HCT116 (cell line): ENCODE measurements around the gene UFD1. TPM values are rescaled to one million over a fixed set of nuclear protein-coding genes. Genes with fewer than 3 reads are reported as not detected.

Source experiments
- ATAC-seq: fragments of 200-7000 bp; cut with Tn5 transposase; 2 replicates; pipeline ENCODE4 v1.9.1; 2020; ENCODE audit warnings: mild to moderate bottlenecking, moderate library complexity
- BruUV-seq: library from RNA; stranded (reverse); fragments of 400-500 nt; replicated peaks from 2 replicates; lab custom pipeline; 2021; lab: Mats Ljungman, UMichigan
- CTCF ChIA-PET: fragments of 300-600 bp; sonication (Branson Sonifier 250); formaldehyde crosslinking; loops from one replicate; lab custom pipeline; 2021; ENCODE audit warnings: antibody characterized with exemption; lab: Charles Lee
- POLR2A ChIA-PET: fragments of 300-600, 350-600 bp; sonication (Branson Sonifier 250); formaldehyde crosslinking; loops from one replicate; lab custom pipeline; 2021; ENCODE audit warnings: antibody characterized with exemption; lab: Charles Lee
- RAD21 ChIA-PET, 2 experiments: fragments of 300-600 bp; sonication (Branson Sonifier 250); formaldehyde crosslinking; loops; one replicate each; lab custom pipeline; 2023; ENCODE audit warnings: low total read pairs in 2 of 2; ENCODE audit not compliant: uncharacterized antibody in 2 of 2, unreplicated experiment in 2 of 2, low non-redundant PET in 1 of 2; lab: Charles Lee
- DNase-seq: peaks from one replicate; pipeline ENCODE4 v3.0.0-alpha.2; 2010; ENCODE audit warnings: low read depth, low spot score
- H2AFZ ChIP-seq: fragments of 200-600 bp; shearing (Covaris generic), sonication (generic); 2 replicates; pipeline ENCODE4 v1.6.1; 2017; ENCODE audit warnings: low read depth, mixed run types, mixed read lengths, antibody characterized with exemption, low read length; ENCODE audit not compliant: poor library complexity, severe bottlenecking
- H3K27ac ChIP-seq: 2 replicates; pipeline ENCODE4 v1.5.1; 2012; ENCODE audit warnings: low read depth, low read length
- H3K27me3 ChIP-seq: fragments of 200-600 bp; sonication (generic); 2 replicates; pipeline ENCODE4 v1.6.1; 2016; ENCODE audit warnings: mixed run types, low read length, mixed read lengths; ENCODE audit not compliant: insufficient read depth
- H3K36me3 ChIP-seq, 2 experiments: fragments of 200-500 bp in 1 of 2; fragments of 200-600 bp in 1 of 2; sonication (Bioruptor generic) in 1 of 2; sonication (generic) in 1 of 2; 2 replicates each; pipeline versions ENCODE4 v1.5.1 to v1.6.1; 2014 to 2016; ENCODE audit warnings: low read length in 2 of 2, inconsistent platforms in 1 of 2, mixed read lengths in 1 of 2, mixed run types in 1 of 2; ENCODE audit not compliant: insufficient read depth in 2 of 2, control insufficient read depth in 1 of 2
- H3K4me1 ChIP-seq, 2 experiments: fragments of 200-600 bp in 1 of 2; sonication (generic) in 1 of 2; 2 replicates each; pipeline versions ENCODE4 v1.5.1 to v1.6.1; 2012 to 2017; ENCODE audit warnings: low read length in 2 of 2, inconsistent platforms in 1 of 2, mild to moderate bottlenecking in 1 of 2, mixed read lengths in 1 of 2, mixed run types in 1 of 2, moderate library complexity in 1 of 2; ENCODE audit not compliant: insufficient read depth in 2 of 2, control insufficient read depth in 1 of 2
- H3K4me2 ChIP-seq: fragments of 200-600 bp; sonication (generic); 2 replicates; pipeline ENCODE4 v1.6.1; 2017; ENCODE audit warnings: mixed run types, low read length, mixed read lengths
- H3K4me3 ChIP-seq, 2 experiments: fragments of 200-600 bp in 1 of 2; sonication (generic) in 1 of 2; replicated peaks in 1 of 2; 2 replicates each; pipeline ENCODE4 v1.5.1; 2011 to 2016; ENCODE audit warnings: low read length in 2 of 2, control low read depth in 1 of 2, low read depth in 1 of 2, mild to moderate bottlenecking in 1 of 2, mixed read lengths in 1 of 2, mixed run types in 1 of 2
- H3K79me2 ChIP-seq: fragments of 200-600 bp; sonication (generic); 2 replicates; pipeline ENCODE4 v1.6.1; 2017; ENCODE audit warnings: mild to moderate bottlenecking, mixed run types, low read length, moderate library complexity, mixed read lengths; ENCODE audit not compliant: insufficient read depth
- H3K9ac ChIP-seq: fragments of 200-600 bp; sonication (generic); 2 replicates; pipeline ENCODE4 v1.6.1; 2016; ENCODE audit warnings: low read length, mixed read lengths
- H3K9me2 ChIP-seq: fragments of 200-600 bp; sonication (generic), shearing (Covaris generic); 2 replicates; pipeline ENCODE4 v1.6.1; 2017; ENCODE audit warnings: mixed run types, mild to moderate bottlenecking, moderate library complexity; ENCODE audit not compliant: insufficient read depth
- H3K9me3 ChIP-seq, 2 experiments: fragments of 200-500 bp in 1 of 2; fragments of 200-600 bp in 1 of 2; sonication (Bioruptor generic) in 1 of 2; sonication (generic) in 1 of 2; 2 replicates each; pipeline ENCODE4 v1.6.1; 2014 to 2017; ENCODE audit warnings: low read length in 2 of 2, mixed read lengths in 2 of 2, inconsistent platforms in 1 of 2, low read depth in 1 of 2, mild to moderate bottlenecking in 1 of 2, mixed run types in 1 of 2, moderate library complexity in 1 of 2; ENCODE audit not compliant: control insufficient read depth in 1 of 2, insufficient read depth in 1 of 2
- H4K20me1 ChIP-seq: fragments of 200-600 bp; sonication (generic), shearing (Covaris generic); 2 replicates; pipeline ENCODE4 v1.6.1; 2017; ENCODE audit warnings: mixed run types, mild to moderate bottlenecking, moderate library complexity; ENCODE audit not compliant: insufficient read depth
- EGR1 ChIP-seq: IDR thresholded peaks from 2 replicates; pipeline ENCODE4 v1.6.1; 2012; ENCODE audit warnings: low read depth
- ELF1 ChIP-seq: IDR thresholded peaks from 2 replicates; pipeline ENCODE4 v1.6.1; 2012; ENCODE audit warnings: low read depth, borderline replicate concordance
- EZH2phosphoT487 ChIP-seq: fragments of 200-600 bp; IDR thresholded peaks from 2 replicates; pipeline ENCODE4 v1.6.1; 2018; ENCODE audit warnings: antibody characterized with exemption, borderline replicate concordance
- FOSL1 ChIP-seq: IDR thresholded peaks from 2 replicates; pipeline ENCODE4 v1.6.1; 2012; ENCODE audit warnings: low read depth
- JUND ChIP-seq: IDR thresholded peaks from 2 replicates; pipeline ENCODE4 v1.6.1; 2012
- POLR2A ChIP-seq: IDR thresholded peaks from 2 replicates; pipeline ENCODE4 v1.7.0; 2011; ENCODE audit warnings: borderline replicate concordance; ENCODE audit not compliant: insufficient read depth, insufficient read length; ENCODE audit errors: extremely low read depth
- POLR2AphosphoS5 ChIP-seq: IDR thresholded peaks from 2 replicates; pipeline ENCODE4 v1.6.1; 2011; ENCODE audit warnings: mild to moderate bottlenecking, low read depth, low read length, moderate library complexity
- SP1 ChIP-seq: IDR thresholded peaks from 2 replicates; pipeline ENCODE4 v1.6.1; 2012; ENCODE audit warnings: low read depth
- SRF ChIP-seq: IDR thresholded peaks from 2 replicates; pipeline ENCODE4 v1.6.1; 2012; ENCODE audit warnings: low read depth
- ZFX ChIP-seq: fragments of 450-650 bp; IDR thresholded peaks from 2 replicates; pipeline ENCODE4 v1.6.1; 2017
- ZNF274 ChIP-seq: fragments of 200-500 bp; sonication (Bioruptor generic); IDR thresholded peaks from 2 replicates; pipeline ENCODE4 v1.6.1; 2014; ENCODE audit warnings: mild to moderate bottlenecking, low read depth, low read length, inconsistent platforms
- intact Hi-C: fragments of 100-400 bp; cut with micrococcal nuclease; formaldehyde crosslinking; loops from 2 replicates; pipeline ENCODE4 v1.10.0; 2022
- total RNA-seq: library from RNA; stranded (reverse); gene quantifications from one replicate; pipeline ENCODE4 v1.2.1, GENCODE V29; 2021; ENCODE audit not compliant: unreplicated experiment
- TF ChIP-seq, protein P1 (sequence below): IDR thresholded peaks from 2 replicates; pipeline ENCODE4 v1.6.1; 2011; ENCODE audit warnings: mild to moderate bottlenecking, low read length, moderate library complexity; ENCODE audit not compliant: insufficient replicate concordance; ENCODE audit errors: extremely low read depth
- TF ChIP-seq, protein P2 (sequence below), 3 experiments: fragments of 200-600 bp in 1 of 3; sonication (generic) in 1 of 3; IDR thresholded peaks in 2 of 3; conservative IDR thresholded peaks in 1 of 3; 2 replicates each; pipeline ENCODE4 v1.5.1; 2012 to 2017; ENCODE audit warnings: low read depth in 2 of 3, low read length in 2 of 3, antibody characterized with exemption in 1 of 3, borderline replicate concordance in 1 of 3, control low read depth in 1 of 3, mild to moderate bottlenecking in 1 of 3, mixed read lengths in 1 of 3, mixed run types in 1 of 3, moderate library complexity in 1 of 3; ENCODE audit not compliant: insufficient read depth in 1 of 3

Gene UFD1
- total RNA-seq, 1 experiment from 2014 or later, result 97.5 TPM

DNA sequence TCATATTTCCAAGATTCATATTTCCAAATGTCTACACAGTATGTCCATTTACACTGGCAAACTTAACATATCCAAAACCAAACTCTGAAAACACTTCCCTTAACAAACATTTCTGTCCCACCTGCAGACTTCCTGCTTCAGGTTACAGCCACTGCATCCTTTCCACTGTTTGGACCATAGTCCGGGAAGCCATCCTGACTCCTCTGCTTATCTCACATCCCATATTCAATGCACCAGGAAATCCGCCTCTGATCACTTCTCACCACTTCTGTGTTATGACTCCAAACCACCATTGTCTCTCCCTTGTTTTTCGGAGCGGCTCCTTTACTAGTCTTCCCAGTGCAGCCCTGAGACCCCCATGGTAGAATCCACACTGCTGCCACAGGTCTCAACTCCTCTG lies 77.5 kb downstream of the UFD1 start:
- no peak overlapping the region for H2AFZ ChIP-seq
- no peak overlapping the region for H3K9ac ChIP-seq
- peaks cover 23 to 26% of the 10 kb centered on the region in 2 experiments; a peak in 3 of 4 replicates for H3K36me3 ChIP-seq
- BruUV-seq, result no TSS peak
- CTCF ChIA-PET, result no interaction called here
- RAD21 ChIA-PET, result no interaction called here
- no peaks in the 10 kb centered on the region for H3K9me2 ChIP-seq
- no peak for DNase-seq
- intact Hi-C loops, result no loop called here
- H3K79me2 ChIP-seq, result no peaks in the 10 kb centered on the region
- no peak overlapping the region for H3K27ac ChIP-seq
- no peak for ATAC-seq
- POLR2A ChIA-PET, result no interaction called here
- H3K4me3 ChIP-seq, result no peak overlapping the region
- no peaks in the 10 kb centered on the region for H3K27me3 ChIP-seq
- TF ChIP-seq ZNF274 (no peak), EZH2phosphoT487 (no peak), SRF (no peak), ZFX (no peak)
- H3K4me1 ChIP-seq, result peaks cover 0 to 10% of the 10 kb centered on the region in 2 experiments; a peak in 2 of 4 replicates
- H3K4me2 ChIP-seq, result no peak overlapping the region
- H3K9me3 ChIP-seq, result no peaks in the 10 kb centered on the region
- H4K20me1 ChIP-seq, result no peaks in the 10 kb centered on the region

DNA sequence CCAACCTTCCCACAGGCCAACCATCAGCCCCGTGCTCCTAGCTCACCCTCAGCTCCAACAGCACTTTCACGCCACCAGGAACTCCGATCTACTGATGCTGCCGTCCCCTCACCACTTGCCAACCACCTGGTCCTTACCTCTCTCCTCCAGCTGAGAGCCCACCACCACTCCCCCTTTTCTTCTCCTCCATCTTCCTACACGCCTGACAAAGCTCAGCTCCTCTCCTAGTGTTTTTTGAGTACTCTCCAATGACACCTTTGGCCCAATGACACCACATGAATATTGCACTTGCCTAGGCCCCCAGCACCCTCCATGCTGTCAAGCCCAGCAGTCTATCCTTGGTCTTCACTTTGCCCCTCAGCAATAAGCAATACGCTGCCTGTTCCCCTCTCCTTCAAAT lies 78.1 kb downstream of the UFD1 start:
- BruUV-seq, result no TSS peak
- CTCF ChIA-PET, result no interaction called here
- H3K4me3 ChIP-seq, result no peak overlapping the region
- H3K4me1 ChIP-seq, result peaks cover 0 to 10% of the 10 kb centered on the region in 2 experiments; a peak in 2 of 4 replicates
- no peak for TF ChIP-seq SRF
- TF ChIP-seq SP1, result no peak
- no peak for TF ChIP-seq ELF1
- no peak for TF ChIP-seq ZFX
- no peak for TF ChIP-seq JUND
- no peak for TF ChIP-seq POLR2A
- TF ChIP-seq EZH2phosphoT487, result no peak
- TF ChIP-seq, protein P1, sequence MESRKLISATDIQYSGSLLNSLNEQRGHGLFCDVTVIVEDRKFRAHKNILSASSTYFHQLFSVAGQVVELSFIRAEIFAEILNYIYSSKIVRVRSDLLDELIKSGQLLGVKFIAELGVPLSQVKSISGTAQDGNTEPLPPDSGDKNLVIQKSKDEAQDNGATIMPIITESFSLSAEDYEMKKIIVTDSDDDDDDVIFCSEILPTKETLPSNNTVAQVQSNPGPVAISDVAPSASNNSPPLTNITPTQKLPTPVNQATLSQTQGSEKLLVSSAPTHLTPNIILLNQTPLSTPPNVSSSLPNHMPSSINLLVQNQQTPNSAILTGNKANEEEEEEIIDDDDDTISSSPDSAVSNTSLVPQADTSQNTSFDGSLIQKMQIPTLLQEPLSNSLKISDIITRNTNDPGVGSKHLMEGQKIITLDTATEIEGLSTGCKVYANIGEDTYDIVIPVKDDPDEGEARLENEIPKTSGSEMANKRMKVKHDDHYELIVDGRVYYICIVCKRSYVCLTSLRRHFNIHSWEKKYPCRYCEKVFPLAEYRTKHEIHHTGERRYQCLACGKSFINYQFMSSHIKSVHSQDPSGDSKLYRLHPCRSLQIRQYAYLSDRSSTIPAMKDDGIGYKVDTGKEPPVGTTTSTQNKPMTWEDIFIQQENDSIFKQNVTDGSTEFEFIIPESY, result no peak
- TF ChIP-seq, protein P2, sequence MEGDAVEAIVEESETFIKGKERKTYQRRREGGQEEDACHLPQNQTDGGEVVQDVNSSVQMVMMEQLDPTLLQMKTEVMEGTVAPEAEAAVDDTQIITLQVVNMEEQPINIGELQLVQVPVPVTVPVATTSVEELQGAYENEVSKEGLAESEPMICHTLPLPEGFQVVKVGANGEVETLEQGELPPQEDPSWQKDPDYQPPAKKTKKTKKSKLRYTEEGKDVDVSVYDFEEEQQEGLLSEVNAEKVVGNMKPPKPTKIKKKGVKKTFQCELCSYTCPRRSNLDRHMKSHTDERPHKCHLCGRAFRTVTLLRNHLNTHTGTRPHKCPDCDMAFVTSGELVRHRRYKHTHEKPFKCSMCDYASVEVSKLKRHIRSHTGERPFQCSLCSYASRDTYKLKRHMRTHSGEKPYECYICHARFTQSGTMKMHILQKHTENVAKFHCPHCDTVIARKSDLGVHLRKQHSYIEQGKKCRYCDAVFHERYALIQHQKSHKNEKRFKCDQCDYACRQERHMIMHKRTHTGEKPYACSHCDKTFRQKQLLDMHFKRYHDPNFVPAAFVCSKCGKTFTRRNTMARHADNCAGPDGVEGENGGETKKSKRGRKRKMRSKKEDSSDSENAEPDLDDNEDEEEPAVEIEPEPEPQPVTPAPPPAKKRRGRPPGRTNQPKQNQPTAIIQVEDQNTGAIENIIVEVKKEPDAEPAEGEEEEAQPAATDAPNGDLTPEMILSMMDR (IDR thresholded peaks at IDR 0.05 in 2 of 3, conservative IDR thresholded peaks at IDR 0.05 in 1 of 3; ENCODE audit: borderline replicate concordance in 1 of 3, insufficient read depth in 1 of 3, low read depth in 2 of 3, low read length in 2 of 3), result no peak
- no peak for TF ChIP-seq FOSL1
- TF ChIP-seq EGR1, result no peak
- no peak for TF ChIP-seq POLR2AphosphoS5
- no peaks in the 10 kb centered on the region for H3K79me2 ChIP-seq
- no peaks in the 10 kb centered on the region for H3K9me2 ChIP-seq
- ATAC-seq (no peak), DNase-seq (no peak)
- RAD21 ChIA-PET, result no interaction called here
- no peak overlapping the region for H2AFZ ChIP-seq
- no peak overlapping the region for H3K27ac ChIP-seq
- H3K36me3 ChIP-seq, result peaks cover 21 to 22% of the 10 kb centered on the region in 2 experiments; a peak in 3 of 4 replicates
- no peaks in the 10 kb centered on the region for H3K27me3 ChIP-seq
- intact Hi-C loops, result no loop called here
- H4K20me1 ChIP-seq, result no peaks in the 10 kb centered on the region
- H3K9me3 ChIP-seq, result no peaks in the 10 kb centered on the region
- POLR2A ChIA-PET, result no interaction called here
- H3K4me2 ChIP-seq, result no peak overlapping the region
- H3K9ac ChIP-seq, result no peak overlapping the region
